GM12878 (cell line): ENCODE results near the gene CLCNKB. TPM values are rescaled to one million over a fixed set of nuclear protein-coding genes. Genes with fewer than 3 reads are reported as not detected.

ENCODE experiments used
- BCL11A ChIP-seq: IDR thresholded peaks from 2 replicates; pipeline ENCODE4 v1.6.1; 2011; ENCODE audit warnings: low read depth, low read length
- BRCA1 ChIP-seq: IDR thresholded peaks from 2 replicates; pipeline ENCODE4 v1.6.1; 2011; ENCODE audit warnings: low read depth, low read length, improper control_type of control experiment
- CHD4 ChIP-seq: fragments of 200-600 bp; sonication (generic); IDR thresholded peaks from 2 replicates; pipeline ENCODE4 v1.6.1; 2016; ENCODE audit warnings: mild to moderate bottlenecking
- KDM1A ChIP-seq: fragments of 200-600 bp; sonication (generic); IDR thresholded peaks from 2 replicates; pipeline ENCODE4 v1.6.1; 2016; ENCODE audit warnings: borderline replicate concordance
- MEF2B ChIP-seq: fragments of 450-650 bp; IDR thresholded peaks from 2 replicates; pipeline ENCODE4 v1.6.1; 2018; ENCODE audit warnings: mild to moderate bottlenecking, moderate library complexity; ENCODE audit not compliant: partially characterized antibody, poor library complexity, severe bottlenecking
- MTA3 ChIP-seq: IDR thresholded peaks from 2 replicates; pipeline ENCODE4 v1.6.1; 2012; ENCODE audit warnings: low read length, inconsistent platforms, borderline replicate concordance
- NFYA ChIP-seq: IDR thresholded peaks from 2 replicates; pipeline ENCODE4 v1.6.1; 2011; ENCODE audit warnings: low read depth, mild to moderate bottlenecking, low read length, improper control_type of control experiment, borderline replicate concordance
- NFYB ChIP-seq: IDR thresholded peaks from 2 replicates; pipeline ENCODE4 v1.6.1; 2011; ENCODE audit warnings: low read depth, mild to moderate bottlenecking, low read length, improper control_type of control experiment, moderate library complexity; ENCODE audit not compliant: insufficient read depth
- NR2C1 ChIP-seq: fragments of 450-650 bp; IDR thresholded peaks from 2 replicates; pipeline ENCODE4 v1.6.1; 2017; ENCODE audit warnings: antibody characterized with exemption, mild to moderate bottlenecking, moderate library complexity
- PAX8 ChIP-seq: fragments of 450-650 bp; IDR thresholded peaks from 2 replicates; pipeline ENCODE4 v1.6.1; 2017; ENCODE audit warnings: mild to moderate bottlenecking, moderate library complexity
- POLR2AphosphoS5 ChIP-seq: IDR thresholded peaks from 2 replicates; pipeline ENCODE4 v1.6.1; 2011; ENCODE audit warnings: mild to moderate bottlenecking, low read length, inconsistent platforms
- POU2F2 ChIP-seq: IDR thresholded peaks from 3 replicates; pipeline ENCODE4 v1.6.1; 2011; ENCODE audit warnings: low read depth, mild to moderate bottlenecking, low read length, borderline replicate concordance
- RB1 ChIP-seq: fragments of 450-650 bp; formaldehyde crosslinking; IDR thresholded peaks from 2 replicates; pipeline ENCODE4 v1.6.1; 2017; ENCODE audit warnings: mild to moderate bottlenecking, borderline replicate concordance
- RBBP5 ChIP-seq: fragments of 200-600 bp; sonication (generic); conservative IDR thresholded peaks from 2 replicates; pipeline ENCODE4 v1.6.1; 2016
- RFX5 ChIP-seq: IDR thresholded peaks from 2 replicates; pipeline ENCODE4 v1.6.1; 2011; ENCODE audit warnings: low read depth, low read length, improper control_type of control experiment
- SIN3A ChIP-seq: IDR thresholded peaks from 2 replicates; pipeline ENCODE4 v1.6.1; 2012; ENCODE audit warnings: low read depth, low read length, improper control_type of control experiment
- SIX5 ChIP-seq: IDR thresholded peaks from 2 replicates; pipeline ENCODE4 v1.6.1; 2011; ENCODE audit warnings: mild to moderate bottlenecking, low read depth, low read length, moderate library complexity; ENCODE audit not compliant: severe bottlenecking
- SMAD5 ChIP-seq: IDR thresholded peaks from 2 replicates; pipeline ENCODE4 v1.6.1; 2016; ENCODE audit warnings: antibody characterized with exemption, low read depth
- SUPT20H ChIP-seq: IDR thresholded peaks from 2 replicates; pipeline ENCODE4 v1.6.1; 2011; ENCODE audit warnings: low read depth, mild to moderate bottlenecking, low read length, moderate library complexity, borderline replicate concordance; ENCODE audit not compliant: control insufficient read depth
- TCF7 ChIP-seq: IDR thresholded peaks from 2 replicates; pipeline ENCODE4 v1.6.1; 2014; ENCODE audit warnings: antibody characterized with exemption, borderline replicate concordance
- ZBED1 ChIP-seq: IDR thresholded peaks from 2 replicates; pipeline ENCODE4 v1.6.1; 2016; ENCODE audit warnings: borderline replicate concordance
- polyA plus RNA-seq, 11 experiments: library from polyadenylated mRNA; depleted of rRNA in 4 of 11; unstranded in 6 of 11; stranded (reverse) in 5 of 11; fragments of >200 nt; fragmentation: Nextera tagmentation in 4 of 11; fragmentation: Illumina TruSeq in 1 of 11; extraction: Ambion mirVana in 4 of 11; extraction: Trizol in 1 of 11; gene quantifications; 1 replicate in 1 of 11; 2 replicates in 10 of 11; pipeline versions ENCODE4 v1.2.1 to v1.2.3, GENCODE V29; 2011 to 2016; ENCODE audit warnings: inconsistent platforms in 2 of 11, missing spikeins in 2 of 11, low read depth in 1 of 11
- total RNA-seq, 4 experiments: library from RNA; depleted of rRNA in 3 of 4; stranded (reverse); fragments of >200 nt in 3 of 4; fragmentation: Illumina TruSeq in 1 of 4; extraction: Trizol in 1 of 4; gene quantifications; 2 replicates each; pipeline versions ENCODE4 v1.2.1 to v1.2.3, GENCODE V29; 2013 to 2021
- TF ChIP-seq, protein P1 (sequence below): fragments of 450-650 bp; IDR thresholded peaks from 2 replicates; pipeline ENCODE4 v1.6.1; 2016; ENCODE audit warnings: mild to moderate bottlenecking
- TF ChIP-seq, protein P2 (sequence below): fragments of 450-650 bp; formaldehyde crosslinking; IDR thresholded peaks from 2 replicates; pipeline ENCODE4 v1.4.0; 2020; ENCODE audit warnings: mild to moderate bottlenecking, moderate library complexity
- TF ChIP-seq, protein P3 (sequence below): fragments of 450-650 bp; conservative IDR thresholded peaks from 2 replicates; pipeline ENCODE4 v1.6.1; 2017; ENCODE audit warnings: mild to moderate bottlenecking, moderate library complexity

CLCNKB gene
- total and polyA plus RNA-seq, 10 of the 15 experiments (the other 5 are each of a cell fraction or from before 2014, with no cell fraction given), result 0.05 TPM; not detected in 9

DNA sequence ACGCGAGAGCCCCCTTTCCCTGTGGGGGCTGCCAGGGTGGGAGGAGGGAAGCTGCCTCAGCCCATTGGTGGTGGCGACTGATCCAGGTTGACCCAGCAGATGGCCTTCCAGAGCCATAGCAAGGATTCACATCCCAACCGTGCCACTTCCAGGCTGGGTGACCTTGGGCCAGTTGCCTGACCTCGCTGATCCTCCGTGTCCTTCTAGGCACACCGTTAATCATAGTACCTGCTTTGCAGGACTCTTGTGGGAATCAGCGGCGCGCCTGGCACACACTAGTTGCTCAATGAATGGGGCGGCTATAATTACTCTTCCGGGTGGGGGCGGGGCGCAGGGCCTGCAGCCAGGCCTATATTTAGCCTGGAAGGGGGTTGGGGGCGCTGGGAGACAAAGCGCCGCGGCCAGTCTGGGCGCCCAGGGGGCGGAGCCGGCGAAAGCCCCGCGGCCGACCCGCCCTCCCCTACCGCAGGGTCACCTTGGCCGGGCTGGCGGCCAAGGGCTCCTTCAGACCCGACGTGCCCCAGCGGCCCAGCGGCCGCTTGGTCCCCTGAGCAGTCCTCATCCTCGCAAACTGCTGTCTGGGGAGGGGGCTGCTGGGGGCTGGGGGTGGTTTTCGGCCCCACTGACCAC lies 30.9 kb upstream of the CLCNKB start (continued):
- TF ChIP-seq, protein P1, sequence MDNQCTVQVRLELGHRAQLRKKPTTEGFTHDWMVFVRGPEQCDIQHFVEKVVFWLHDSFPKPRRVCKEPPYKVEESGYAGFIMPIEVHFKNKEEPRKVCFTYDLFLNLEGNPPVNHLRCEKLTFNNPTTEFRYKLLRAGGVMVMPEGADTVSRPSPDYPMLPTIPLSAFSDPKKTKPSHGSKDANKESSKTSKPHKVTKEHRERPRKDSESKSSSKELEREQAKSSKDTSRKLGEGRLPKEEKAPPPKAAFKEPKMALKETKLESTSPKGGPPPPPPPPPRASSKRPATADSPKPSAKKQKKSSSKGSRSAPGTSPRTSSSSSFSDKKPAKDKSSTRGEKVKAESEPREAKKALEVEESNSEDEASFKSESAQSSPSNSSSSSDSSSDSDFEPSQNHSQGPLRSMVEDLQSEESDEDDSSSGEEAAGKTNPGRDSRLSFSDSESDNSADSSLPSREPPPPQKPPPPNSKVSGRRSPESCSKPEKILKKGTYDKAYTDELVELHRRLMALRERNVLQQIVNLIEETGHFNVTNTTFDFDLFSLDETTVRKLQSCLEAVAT, result no peak
- no peak for TF ChIP-seq RBBP5
- TF ChIP-seq SMAD5, result no peak
- no peak for TF ChIP-seq TCF7
- no peak for TF ChIP-seq SUPT20H
- TF ChIP-seq NR2C1, result no peak
- peak; percentile 65 for TF ChIP-seq MEF2B
- TF ChIP-seq MTA3, result no peak; the same call in 1 of the 2 replicates
- no peak for TF ChIP-seq KDM1A
- TF ChIP-seq PAX8, result no peak
- no peak; the same call in 1 of the 2 replicates for TF ChIP-seq RB1
- TF ChIP-seq SIX5, result no peak
- TF ChIP-seq, protein P2, sequence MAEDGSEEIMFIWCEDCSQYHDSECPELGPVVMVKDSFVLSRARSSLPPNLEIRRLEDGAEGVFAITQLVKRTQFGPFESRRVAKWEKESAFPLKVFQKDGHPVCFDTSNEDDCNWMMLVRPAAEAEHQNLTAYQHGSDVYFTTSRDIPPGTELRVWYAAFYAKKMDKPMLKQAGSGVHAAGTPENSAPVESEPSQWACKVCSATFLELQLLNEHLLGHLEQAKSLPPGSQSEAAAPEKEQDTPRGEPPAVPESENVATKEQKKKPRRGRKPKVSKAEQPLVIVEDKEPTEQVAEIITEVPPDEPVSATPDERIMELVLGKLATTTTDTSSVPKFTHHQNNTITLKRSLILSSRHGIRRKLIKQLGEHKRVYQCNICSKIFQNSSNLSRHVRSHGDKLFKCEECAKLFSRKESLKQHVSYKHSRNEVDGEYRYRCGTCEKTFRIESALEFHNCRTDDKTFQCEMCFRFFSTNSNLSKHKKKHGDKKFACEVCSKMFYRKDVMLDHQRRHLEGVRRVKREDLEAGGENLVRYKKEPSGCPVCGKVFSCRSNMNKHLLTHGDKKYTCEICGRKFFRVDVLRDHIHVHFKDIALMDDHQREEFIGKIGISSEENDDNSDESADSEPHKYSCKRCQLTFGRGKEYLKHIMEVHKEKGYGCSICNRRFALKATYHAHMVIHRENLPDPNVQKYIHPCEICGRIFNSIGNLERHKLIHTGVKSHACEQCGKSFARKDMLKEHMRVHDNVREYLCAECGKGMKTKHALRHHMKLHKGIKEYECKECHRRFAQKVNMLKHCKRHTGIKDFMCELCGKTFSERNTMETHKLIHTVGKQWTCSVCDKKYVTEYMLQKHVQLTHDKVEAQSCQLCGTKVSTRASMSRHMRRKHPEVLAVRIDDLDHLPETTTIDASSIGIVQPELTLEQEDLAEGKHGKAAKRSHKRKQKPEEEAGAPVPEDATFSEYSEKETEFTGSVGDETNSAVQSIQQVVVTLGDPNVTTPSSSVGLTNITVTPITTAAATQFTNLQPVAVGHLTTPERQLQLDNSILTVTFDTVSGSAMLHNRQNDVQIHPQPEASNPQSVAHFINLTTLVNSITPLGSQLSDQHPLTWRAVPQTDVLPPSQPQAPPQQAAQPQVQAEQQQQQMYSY, result no peak
- no peak for TF ChIP-seq CHD4
- TF ChIP-seq, protein P3, sequence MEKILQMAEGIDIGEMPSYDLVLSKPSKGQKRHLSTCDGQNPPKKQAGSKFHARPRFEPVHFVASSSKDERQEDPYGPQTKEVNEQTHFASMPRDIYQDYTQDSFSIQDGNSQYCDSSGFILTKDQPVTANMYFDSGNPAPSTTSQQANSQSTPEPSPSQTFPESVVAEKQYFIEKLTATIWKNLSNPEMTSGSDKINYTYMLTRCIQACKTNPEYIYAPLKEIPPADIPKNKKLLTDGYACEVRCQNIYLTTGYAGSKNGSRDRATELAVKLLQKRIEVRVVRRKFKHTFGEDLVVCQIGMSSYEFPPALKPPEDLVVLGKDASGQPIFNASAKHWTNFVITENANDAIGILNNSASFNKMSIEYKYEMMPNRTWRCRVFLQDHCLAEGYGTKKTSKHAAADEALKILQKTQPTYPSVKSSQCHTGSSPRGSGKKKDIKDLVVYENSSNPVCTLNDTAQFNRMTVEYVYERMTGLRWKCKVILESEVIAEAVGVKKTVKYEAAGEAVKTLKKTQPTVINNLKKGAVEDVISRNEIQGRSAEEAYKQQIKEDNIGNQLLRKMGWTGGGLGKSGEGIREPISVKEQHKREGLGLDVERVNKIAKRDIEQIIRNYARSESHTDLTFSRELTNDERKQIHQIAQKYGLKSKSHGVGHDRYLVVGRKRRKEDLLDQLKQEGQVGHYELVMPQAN, result no peak; the same call in 1 of the 2 replicates
- TF ChIP-seq BRCA1, result no peak
- TF ChIP-seq BCL11A, result no peak
- no peak for TF ChIP-seq POU2F2
- no peak for TF ChIP-seq RFX5
- TF ChIP-seq ZBED1, result no peak
- TF ChIP-seq NFYB, result no peak
- no peak for TF ChIP-seq POLR2AphosphoS5
- TF ChIP-seq SIN3A, result no peak
- TF ChIP-seq NFYA, result no peak
